GM23338 (cell line): ENCODE results near the gene FUT3. TPM values are rescaled to one million over a fixed set of nuclear protein-coding genes. Genes with fewer than 3 reads are reported as not detected.
"Not testable (repeated sequence)": the region's sequence is repeated elsewhere in the genome, so short reads cannot be mapped to it uniquely, and the experiment has no call there.

ENCODE experiments used
- ATAC-seq: fragments of 200-7000 bp; cut with Tn5 transposase; 3 replicates; pipeline ENCODE4 v1.9.1; 2020
- DNase-seq: peaks from one replicate; pipeline ENCODE4 v3.0.0-alpha.2; 2015; ENCODE audit warnings: low spot score
- H2AFZ ChIP-seq: fragments of 200-600 bp; sonication (generic); 2 replicates; pipeline ENCODE4 v1.8.0; 2016; ENCODE audit warnings: antibody characterized with exemption, mild to moderate bottlenecking, moderate library complexity
- H3F3A ChIP-seq: fragments of 200-600 bp; sonication (generic); replicated peaks from 2 replicates; pipeline ENCODE4 v1.8.0; 2017; ENCODE audit warnings: antibody characterized with exemption, mixed run types, low read depth
- H3K27ac ChIP-seq: fragments of 200-600 bp; sonication (generic); 2 replicates; pipeline ENCODE4 v1.6.1; 2016; ENCODE audit warnings: low read depth
- H3K27me3 ChIP-seq: fragments of 200-600 bp; sonication (generic); 2 replicates; pipeline ENCODE4 v1.8.0; 2016; ENCODE audit warnings: mild to moderate bottlenecking, mixed run types, moderate library complexity; ENCODE audit not compliant: insufficient read depth
- H3K36me3 ChIP-seq: fragments of 200-600 bp; sonication (generic); 2 replicates; pipeline ENCODE4 v1.8.0; 2016; ENCODE audit warnings: mild to moderate bottlenecking; ENCODE audit not compliant: insufficient read depth
- H3K4me1 ChIP-seq: fragments of 200-600 bp; sonication (generic); 2 replicates; pipeline ENCODE4 v1.8.0; 2016; ENCODE audit warnings: mild to moderate bottlenecking, moderate library complexity; ENCODE audit not compliant: insufficient read depth
- H3K4me2 ChIP-seq: fragments of 200-600 bp; sonication (generic); 2 replicates; pipeline ENCODE4 v1.7.1; 2017; ENCODE audit warnings: mixed run types
- H3K4me3 ChIP-seq: fragments of 200-600 bp; sonication (generic); 2 replicates; pipeline ENCODE4 v1.6.1; 2016; ENCODE audit warnings: mixed run types
- H3K79me2 ChIP-seq: fragments of 200-600 bp; sonication (generic); replicated peaks from 2 replicates; pipeline ENCODE4 v1.8.0; 2017; ENCODE audit warnings: mild to moderate bottlenecking; ENCODE audit not compliant: insufficient read depth
- H3K9me2 ChIP-seq: fragments of 200-600 bp; sonication (generic); 2 replicates; pipeline ENCODE4 v1.8.0; 2017; ENCODE audit not compliant: insufficient read depth
- H4K20me1 ChIP-seq: fragments of 200-600 bp; sonication (generic); replicated peaks from 2 replicates; pipeline ENCODE4 v1.8.0; 2017; ENCODE audit warnings: mild to moderate bottlenecking; ENCODE audit not compliant: insufficient read depth
- H3K27ac Mint-ChIP-seq: 2 replicates; pipeline ENCODE4 v1.8.0; 2020; ENCODE audit warnings: inconsistent platforms, mild to moderate bottlenecking, moderate library complexity, mixed read lengths
- H3K27me3 Mint-ChIP-seq: 3 replicates; pipeline ENCODE4 v1.8.0; 2022; ENCODE audit warnings: low read depth, mild to moderate bottlenecking, moderate library complexity, mixed read lengths, inconsistent platforms; ENCODE audit not compliant: insufficient read depth, poor library complexity
- H3K36me3 Mint-ChIP-seq: 3 replicates; pipeline ENCODE4 v1.8.0; 2021; ENCODE audit warnings: low read depth, mild to moderate bottlenecking, inconsistent platforms, moderate library complexity, mixed read lengths
- H3K4me1 Mint-ChIP-seq: 3 replicates; pipeline ENCODE4 v1.8.0; 2020; ENCODE audit warnings: mild to moderate bottlenecking, inconsistent platforms, mixed read lengths
- H3K4me3 Mint-ChIP-seq: 3 replicates; pipeline ENCODE4 v1.8.0; 2021; ENCODE audit warnings: moderate library complexity, mild to moderate bottlenecking, inconsistent platforms, mixed read lengths
- H3K9me3 Mint-ChIP-seq: 3 replicates; pipeline ENCODE4 v1.8.0; 2020; ENCODE audit warnings: moderate library complexity, mild to moderate bottlenecking, inconsistent platforms, mixed read lengths
- EZH2 ChIP-seq: fragments of 200-600 bp; sonication (generic); IDR thresholded peaks from one replicate; pipeline ENCODE4 v1.8.0; 2017; ENCODE audit warnings: antibody characterized with exemption, mild to moderate bottlenecking, low read depth; ENCODE audit not compliant: unreplicated experiment
- JUNB ChIP-seq: IDR thresholded peaks from one replicate; pipeline ENCODE4 v1.6.1; 2016; ENCODE audit warnings: antibody characterized with exemption; ENCODE audit not compliant: unreplicated experiment
- POLR2AphosphoS5 ChIP-seq: IDR thresholded peaks from 2 replicates; pipeline ENCODE4 v1.6.1; 2016; ENCODE audit warnings: antibody characterized with exemption, low read depth
- ZNF114 ChIP-seq: fragments of 250-450 bp; sonication (Bioruptor Pico); IDR thresholded peaks from 2 replicates; pipeline ENCODE4 v1.5.0; 2020; ENCODE audit warnings: mild to moderate bottlenecking, moderate library complexity
- ZNF331 ChIP-seq: fragments of 250-450 bp; sonication (Bioruptor Pico); IDR thresholded peaks from 2 replicates; pipeline ENCODE4 v1.5.0; 2020; ENCODE audit warnings: low read depth, mild to moderate bottlenecking, moderate library complexity
- polyA plus RNA-seq: library from polyadenylated mRNA; unstranded; fragments of >200 nt; fragmentation: Nextera tagmentation; extraction: Ambion mirVana; gene quantifications from 2 replicates; pipeline ENCODE4 v1.2.1, GENCODE V29; 2016
- total RNA-seq: library from RNA; depleted of rRNA; stranded (reverse); fragments of >200 nt; shearing (Covaris generic); gene quantifications from 2 replicates; pipeline ENCODE4 v1.2.3, GENCODE V29; 2014
- TF ChIP-seq, protein P1 (sequence below): fragments of 250-450 bp; sonication (Bioruptor Pico); IDR thresholded peaks from 2 replicates; pipeline ENCODE4 v1.5.0; 2020; ENCODE audit warnings: mild to moderate bottlenecking, moderate library complexity
- TF ChIP-seq, protein P2 (sequence below): IDR thresholded peaks from one replicate; pipeline ENCODE4 v1.6.1; 2018; ENCODE audit warnings: antibody characterized with exemption; ENCODE audit not compliant: unreplicated experiment
- TF ChIP-seq, protein P3 (sequence below), 2 experiments: fragments of 200-600 bp in 1 of 2; sonication (generic) in 1 of 2; conservative IDR thresholded peaks; 2 replicates each; pipeline versions ENCODE4 v1.5.1 to v1.6.1; 2016 to 2017; ENCODE audit warnings: antibody characterized with exemption in 2 of 2, low read depth in 2 of 2, mild to moderate bottlenecking in 2 of 2, moderate library complexity in 1 of 2
- TF ChIP-seq, protein P4 (sequence below): IDR thresholded peaks from 2 replicates; pipeline ENCODE4 v1.6.1; 2016; ENCODE audit warnings: antibody characterized with exemption

FUT3 gene
- total and polyA plus RNA-seq, 2 experiments from 2014 or later: 0.45 TPM; not detected in 1

DNA sequence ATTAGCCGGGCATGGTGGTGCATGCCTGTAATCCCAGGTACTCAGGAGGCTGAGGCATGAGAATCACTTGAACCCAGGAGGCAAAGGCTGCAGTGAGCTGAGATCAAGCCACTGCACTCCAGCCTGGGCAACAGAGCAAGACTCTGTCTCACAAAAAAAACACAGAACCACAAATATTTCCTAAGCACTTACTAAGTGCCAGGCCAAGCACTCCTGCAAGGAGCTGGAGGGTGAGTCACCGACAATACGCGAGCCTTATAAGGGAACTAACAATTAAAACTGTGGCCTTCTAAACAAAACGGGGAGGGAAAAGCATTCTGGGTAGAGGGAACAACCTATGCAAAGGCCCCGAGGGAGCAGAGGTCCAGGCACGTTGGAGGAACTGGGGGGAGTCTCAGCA is 23.2 kb upstream of the FUT3 start:
- not testable (repeated sequence) for DNase-seq, H3K4me3 Mint-ChIP-seq, H3K4me2 ChIP-seq, H3K4me3 ChIP-seq, H2AFZ ChIP-seq, H3K4me1 ChIP-seq, H3K36me3 ChIP-seq, H3K27ac ChIP-seq, H3K9me3 Mint-ChIP-seq, H3K27me3 ChIP-seq, H3K79me2 ChIP-seq, H3K27me3 Mint-ChIP-seq, H3K9me2 ChIP-seq, H3K4me1 Mint-ChIP-seq, H3K36me3 Mint-ChIP-seq, H3F3A ChIP-seq, ATAC-seq, H4K20me1 ChIP-seq, H3K27ac Mint-ChIP-seq

DNA sequence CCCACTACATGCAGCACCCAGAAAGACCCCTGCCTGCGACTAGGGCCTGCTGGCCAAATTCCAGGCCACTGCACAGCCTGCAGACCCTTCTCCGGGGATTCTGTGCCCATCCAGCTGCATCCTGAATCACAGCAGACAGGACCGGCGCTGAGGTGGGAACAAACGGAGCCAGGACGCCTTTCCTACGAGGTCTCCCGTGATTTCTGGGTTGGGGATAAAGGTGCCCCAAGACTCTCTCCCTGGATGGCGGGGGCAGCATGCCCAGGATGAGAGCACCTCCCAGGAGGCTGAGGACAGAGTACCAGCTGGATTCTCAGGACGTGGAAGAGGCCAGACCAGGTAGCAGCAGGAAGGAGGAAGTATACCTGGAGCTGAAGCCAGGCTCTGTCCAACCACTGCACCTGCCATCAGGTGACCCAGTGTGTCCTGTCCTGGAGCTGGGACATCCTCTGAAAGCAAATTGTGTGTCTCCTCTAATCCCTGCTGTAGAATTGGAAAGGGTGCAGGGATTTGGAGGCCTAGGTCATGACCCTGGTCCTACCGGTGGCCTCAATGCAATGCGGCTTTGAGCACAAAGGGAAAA is 22.5 kb upstream of the FUT3 start:
- ATAC-seq: no peak
- no peak overlapping the region for H3K4me2 ChIP-seq
- DNase-seq: no peak
- H3K4me3 ChIP-seq: no peak overlapping the region
- H2AFZ ChIP-seq: no peak overlapping the region
- no peaks in the 10 kb centered on the region for H3K4me1 Mint-ChIP-seq
- H3K9me3 Mint-ChIP-seq: no peaks in the 10 kb centered on the region; the same call in 2 of the 3 replicates
- H3K36me3 ChIP-seq: no peaks in the 10 kb centered on the region
- H3K4me3 Mint-ChIP-seq: no peak overlapping the region
- H3K79me2 ChIP-seq: no peaks in the 10 kb centered on the region
- H4K20me1 ChIP-seq: no peaks in the 10 kb centered on the region
- no peak overlapping the region for H3K27ac ChIP-seq
- H3K4me1 ChIP-seq: no peaks in the 10 kb centered on the region
- H3F3A ChIP-seq: no peaks in the 10 kb centered on the region
- H3K36me3 Mint-ChIP-seq: no peaks in the 10 kb centered on the region
- no peaks in the 10 kb centered on the region for H3K9me2 ChIP-seq
- H3K27ac Mint-ChIP-seq: no peak overlapping the region
- no peaks in the 10 kb centered on the region for H3K27me3 ChIP-seq
- peaks cover 6% of the 10 kb centered on the region for H3K27me3 Mint-ChIP-seq
- TF ChIP-seq, protein P1, sequence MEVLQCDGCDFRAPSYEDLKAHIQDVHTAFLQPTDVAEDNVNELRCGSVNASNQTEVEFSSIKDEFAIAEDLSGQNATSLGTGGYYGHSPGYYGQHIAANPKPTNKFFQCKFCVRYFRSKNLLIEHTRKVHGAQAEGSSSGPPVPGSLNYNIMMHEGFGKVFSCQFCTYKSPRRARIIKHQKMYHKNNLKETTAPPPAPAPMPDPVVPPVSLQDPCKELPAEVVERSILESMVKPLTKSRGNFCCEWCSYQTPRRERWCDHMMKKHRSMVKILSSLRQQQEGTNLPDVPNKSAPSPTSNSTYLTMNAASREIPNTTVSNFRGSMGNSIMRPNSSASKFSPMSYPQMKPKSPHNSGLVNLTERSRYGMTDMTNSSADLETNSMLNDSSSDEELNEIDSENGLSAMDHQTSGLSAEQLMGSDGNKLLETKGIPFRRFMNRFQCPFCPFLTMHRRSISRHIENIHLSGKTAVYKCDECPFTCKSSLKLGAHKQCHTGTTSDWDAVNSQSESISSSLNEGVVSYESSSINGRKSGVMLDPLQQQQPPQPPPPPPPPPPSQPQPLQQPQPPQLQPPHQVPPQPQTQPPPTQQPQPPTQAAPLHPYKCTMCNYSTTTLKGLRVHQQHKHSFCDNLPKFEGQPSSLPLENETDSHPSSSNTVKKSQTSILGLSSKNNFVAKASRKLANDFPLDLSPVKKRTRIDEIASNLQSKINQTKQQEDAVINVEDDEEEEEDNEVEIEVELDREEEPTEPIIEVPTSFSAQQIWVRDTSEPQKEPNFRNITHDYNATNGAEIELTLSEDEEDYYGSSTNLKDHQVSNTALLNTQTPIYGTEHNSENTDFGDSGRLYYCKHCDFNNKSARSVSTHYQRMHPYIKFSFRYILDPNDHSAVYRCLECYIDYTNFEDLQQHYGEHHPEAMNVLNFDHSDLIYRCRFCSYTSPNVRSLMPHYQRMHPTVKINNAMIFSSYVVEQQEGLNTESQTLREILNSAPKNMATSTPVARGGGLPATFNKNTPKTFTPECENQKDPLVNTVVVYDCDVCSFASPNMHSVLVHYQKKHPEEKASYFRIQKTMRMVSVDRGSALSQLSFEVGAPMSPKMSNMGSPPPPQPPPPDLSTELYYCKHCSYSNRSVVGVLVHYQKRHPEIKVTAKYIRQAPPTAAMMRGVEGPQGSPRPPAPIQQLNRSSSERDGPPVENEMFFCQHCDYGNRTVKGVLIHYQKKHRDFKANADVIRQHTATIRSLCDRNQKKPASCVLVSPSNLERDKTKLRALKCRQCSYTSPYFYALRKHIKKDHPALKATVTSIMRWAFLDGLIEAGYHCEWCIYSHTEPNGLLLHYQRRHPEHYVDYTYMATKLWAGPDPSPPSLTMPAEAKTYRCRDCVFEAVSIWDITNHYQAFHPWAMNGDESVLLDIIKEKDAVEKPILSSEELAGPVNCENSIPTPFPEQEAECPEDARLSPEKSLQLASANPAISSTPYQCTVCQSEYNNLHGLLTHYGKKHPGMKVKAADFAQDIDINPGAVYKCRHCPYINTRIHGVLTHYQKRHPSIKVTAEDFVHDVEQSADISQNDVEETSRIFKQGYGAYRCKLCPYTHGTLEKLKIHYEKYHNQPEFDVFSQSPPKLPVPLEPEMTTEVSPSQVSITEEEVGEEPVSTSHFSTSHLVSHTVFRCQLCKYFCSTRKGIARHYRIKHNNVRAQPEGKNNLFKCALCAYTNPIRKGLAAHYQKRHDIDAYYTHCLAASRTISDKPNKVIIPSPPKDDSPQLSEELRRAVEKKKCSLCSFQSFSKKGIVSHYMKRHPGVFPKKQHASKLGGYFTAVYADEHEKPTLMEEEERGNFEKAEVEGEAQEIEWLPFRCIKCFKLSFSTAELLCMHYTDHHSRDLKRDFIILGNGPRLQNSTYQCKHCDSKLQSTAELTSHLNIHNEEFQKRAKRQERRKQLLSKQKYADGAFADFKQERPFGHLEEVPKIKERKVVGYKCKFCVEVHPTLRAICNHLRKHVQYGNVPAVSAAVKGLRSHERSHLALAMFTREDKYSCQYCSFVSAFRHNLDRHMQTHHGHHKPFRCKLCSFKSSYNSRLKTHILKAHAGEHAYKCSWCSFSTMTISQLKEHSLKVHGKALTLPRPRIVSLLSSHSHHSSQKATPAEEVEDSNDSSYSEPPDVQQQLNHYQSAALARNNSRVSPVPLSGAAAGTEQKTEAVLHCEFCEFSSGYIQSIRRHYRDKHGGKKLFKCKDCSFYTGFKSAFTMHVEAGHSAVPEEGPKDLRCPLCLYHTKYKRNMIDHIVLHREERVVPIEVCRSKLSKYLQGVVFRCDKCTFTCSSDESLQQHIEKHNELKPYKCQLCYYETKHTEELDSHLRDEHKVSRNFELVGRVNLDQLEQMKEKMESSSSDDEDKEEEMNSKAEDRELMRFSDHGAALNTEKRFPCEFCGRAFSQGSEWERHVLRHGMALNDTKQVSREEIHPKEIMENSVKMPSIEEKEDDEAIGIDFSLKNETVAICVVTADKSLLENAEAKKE (CRISPR knock-in tag): no peak
- no peak for TF ChIP-seq ZNF331
- TF ChIP-seq, protein P2, sequence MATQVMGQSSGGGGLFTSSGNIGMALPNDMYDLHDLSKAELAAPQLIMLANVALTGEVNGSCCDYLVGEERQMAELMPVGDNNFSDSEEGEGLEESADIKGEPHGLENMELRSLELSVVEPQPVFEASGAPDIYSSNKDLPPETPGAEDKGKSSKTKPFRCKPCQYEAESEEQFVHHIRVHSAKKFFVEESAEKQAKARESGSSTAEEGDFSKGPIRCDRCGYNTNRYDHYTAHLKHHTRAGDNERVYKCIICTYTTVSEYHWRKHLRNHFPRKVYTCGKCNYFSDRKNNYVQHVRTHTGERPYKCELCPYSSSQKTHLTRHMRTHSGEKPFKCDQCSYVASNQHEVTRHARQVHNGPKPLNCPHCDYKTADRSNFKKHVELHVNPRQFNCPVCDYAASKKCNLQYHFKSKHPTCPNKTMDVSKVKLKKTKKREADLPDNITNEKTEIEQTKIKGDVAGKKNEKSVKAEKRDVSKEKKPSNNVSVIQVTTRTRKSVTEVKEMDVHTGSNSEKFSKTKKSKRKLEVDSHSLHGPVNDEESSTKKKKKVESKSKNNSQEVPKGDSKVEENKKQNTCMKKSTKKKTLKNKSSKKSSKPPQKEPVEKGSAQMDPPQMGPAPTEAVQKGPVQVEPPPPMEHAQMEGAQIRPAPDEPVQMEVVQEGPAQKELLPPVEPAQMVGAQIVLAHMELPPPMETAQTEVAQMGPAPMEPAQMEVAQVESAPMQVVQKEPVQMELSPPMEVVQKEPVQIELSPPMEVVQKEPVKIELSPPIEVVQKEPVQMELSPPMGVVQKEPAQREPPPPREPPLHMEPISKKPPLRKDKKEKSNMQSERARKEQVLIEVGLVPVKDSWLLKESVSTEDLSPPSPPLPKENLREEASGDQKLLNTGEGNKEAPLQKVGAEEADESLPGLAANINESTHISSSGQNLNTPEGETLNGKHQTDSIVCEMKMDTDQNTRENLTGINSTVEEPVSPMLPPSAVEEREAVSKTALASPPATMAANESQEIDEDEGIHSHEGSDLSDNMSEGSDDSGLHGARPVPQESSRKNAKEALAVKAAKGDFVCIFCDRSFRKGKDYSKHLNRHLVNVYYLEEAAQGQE: no peak
- no peak for TF ChIP-seq EZH2
- TF ChIP-seq, protein P3, sequence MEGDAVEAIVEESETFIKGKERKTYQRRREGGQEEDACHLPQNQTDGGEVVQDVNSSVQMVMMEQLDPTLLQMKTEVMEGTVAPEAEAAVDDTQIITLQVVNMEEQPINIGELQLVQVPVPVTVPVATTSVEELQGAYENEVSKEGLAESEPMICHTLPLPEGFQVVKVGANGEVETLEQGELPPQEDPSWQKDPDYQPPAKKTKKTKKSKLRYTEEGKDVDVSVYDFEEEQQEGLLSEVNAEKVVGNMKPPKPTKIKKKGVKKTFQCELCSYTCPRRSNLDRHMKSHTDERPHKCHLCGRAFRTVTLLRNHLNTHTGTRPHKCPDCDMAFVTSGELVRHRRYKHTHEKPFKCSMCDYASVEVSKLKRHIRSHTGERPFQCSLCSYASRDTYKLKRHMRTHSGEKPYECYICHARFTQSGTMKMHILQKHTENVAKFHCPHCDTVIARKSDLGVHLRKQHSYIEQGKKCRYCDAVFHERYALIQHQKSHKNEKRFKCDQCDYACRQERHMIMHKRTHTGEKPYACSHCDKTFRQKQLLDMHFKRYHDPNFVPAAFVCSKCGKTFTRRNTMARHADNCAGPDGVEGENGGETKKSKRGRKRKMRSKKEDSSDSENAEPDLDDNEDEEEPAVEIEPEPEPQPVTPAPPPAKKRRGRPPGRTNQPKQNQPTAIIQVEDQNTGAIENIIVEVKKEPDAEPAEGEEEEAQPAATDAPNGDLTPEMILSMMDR (conservative IDR thresholded peaks at IDR 0.05; ENCODE audit: low read depth in 2 of 2): no peak
- TF ChIP-seq, protein P4, sequence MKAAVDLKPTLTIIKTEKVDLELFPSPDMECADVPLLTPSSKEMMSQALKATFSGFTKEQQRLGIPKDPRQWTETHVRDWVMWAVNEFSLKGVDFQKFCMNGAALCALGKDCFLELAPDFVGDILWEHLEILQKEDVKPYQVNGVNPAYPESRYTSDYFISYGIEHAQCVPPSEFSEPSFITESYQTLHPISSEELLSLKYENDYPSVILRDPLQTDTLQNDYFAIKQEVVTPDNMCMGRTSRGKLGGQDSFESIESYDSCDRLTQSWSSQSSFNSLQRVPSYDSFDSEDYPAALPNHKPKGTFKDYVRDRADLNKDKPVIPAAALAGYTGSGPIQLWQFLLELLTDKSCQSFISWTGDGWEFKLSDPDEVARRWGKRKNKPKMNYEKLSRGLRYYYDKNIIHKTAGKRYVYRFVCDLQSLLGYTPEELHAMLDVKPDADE: no peak
- no peak for TF ChIP-seq POLR2AphosphoS5
- TF ChIP-seq ZNF114 (CRISPR knock-in tag): no peak
- TF ChIP-seq JUNB: no peak
